Measurements from ENCODE around the gene AAGAB.

DNA sequence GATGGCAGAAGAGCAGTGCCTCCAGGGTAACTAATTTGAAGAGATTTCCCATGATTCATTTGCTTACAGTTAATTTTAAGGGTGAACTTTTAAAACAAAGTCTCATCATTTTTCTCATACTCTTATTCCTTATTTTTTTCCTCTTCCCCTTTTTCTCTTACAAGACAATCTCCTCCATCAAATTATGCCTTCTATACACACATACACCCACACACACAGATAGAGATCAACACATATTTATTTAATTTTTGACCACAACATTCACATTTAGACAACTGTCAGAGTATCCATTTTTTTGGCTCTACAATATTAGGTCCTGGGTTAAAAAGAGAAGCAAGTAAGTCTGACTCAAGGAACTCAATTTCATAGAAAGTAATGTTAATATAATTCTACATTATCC, 37.6 kb downstream of the AAGAB start:
- no peak for TF ChIP-seq REST (IDR thresholded peaks at IDR 0.05; ENCODE audit: insufficient read depth in 1 of 2, low read depth in 2 of 2, low read length in 2 of 2)
- no peak for TF ChIP-seq SIN3A (IDR thresholded peaks at IDR 0.05; ENCODE audit: borderline replicate concordance, insufficient read depth, low read length)
- no peak for TF ChIP-seq POLR2AphosphoS5 (IDR thresholded peaks at IDR 0.05; ENCODE audit: low read depth, low read length)
- TF ChIP-seq TAF1 (IDR thresholded peaks at IDR 0.05; ENCODE audit: borderline replicate concordance, insufficient read depth, low read length), result no peak
- no peak for TF ChIP-seq FOXP2 (optimal IDR thresholded peaks at IDR 0.05; ENCODE audit: borderline replicate concordance, extremely low read depth, extremely low read length, insufficient read depth)
